NCI-H2029 treated with DMSO at 0.1 percent for 48 hours (cell line): Measurements from ENCODE around the gene STARD8.

Experiments
- DNase-seq: peaks from one replicate; lab custom pipeline; 2025; lab: John Stamatoyannopoulos, UW

STARD8 gene

GRCh38 chrX:68753218-68753617 lies 105.8 kb downstream of the STARD8 start:
- DNase-seq: no peak

- DNase-seq: no peak
Observed at GRCh38 chrX:68754406-68754805, 106.9 kb downstream of the STARD8 start.

- DNase-seq: no peak
Observed at GRCh38 chrX:68755616-68756125, 108.2 kb downstream of the STARD8 start.

- DNase-seq: no peak
Observed at GRCh38 chrX:68757331-68757730, 109.9 kb downstream of the STARD8 start.

GRCh38 chrX:68757731-68758130 lies 110.3 kb downstream of the STARD8 start:
- DNase-seq: no peak

GRCh38 chrX:68758671-68759070 lies 111.2 kb downstream of the STARD8 start:
- no peak for DNase-seq

GRCh38 chrX:68761086-68761485 lies 113.6 kb downstream of the STARD8 start:
- no peak for DNase-seq

- DNase-seq: no peak
Observed at GRCh38 chrX:68762766-68763165, 115.3 kb downstream of the STARD8 start.

- no peak for DNase-seq
Observed at GRCh38 chrX:68763481-68763880, 116.0 kb downstream of the STARD8 start.
